HG03575 (cell line): Measurements from ENCODE around the gene IFITM2.
"Not testable (repeated sequence)": the region's sequence is repeated elsewhere in the genome, so short reads cannot be mapped to it uniquely, and the experiment has no call there.

ENCODE experiments used
- ATAC-seq: cut with Tn5 transposase; IDR thresholded peaks from one replicate; pipeline ENCODE4 v1.9.1; 2021; ENCODE audit not compliant: unreplicated experiment, insufficient number of reproducible peaks, low FRiP score; ENCODE audit errors: extremely low read depth

Gene IFITM2

GRCh38 chr11:318405-319120 is 10.9 kb downstream of the IFITM2 start:
- not testable (repeated sequence) for ATAC-seq

DNA sequence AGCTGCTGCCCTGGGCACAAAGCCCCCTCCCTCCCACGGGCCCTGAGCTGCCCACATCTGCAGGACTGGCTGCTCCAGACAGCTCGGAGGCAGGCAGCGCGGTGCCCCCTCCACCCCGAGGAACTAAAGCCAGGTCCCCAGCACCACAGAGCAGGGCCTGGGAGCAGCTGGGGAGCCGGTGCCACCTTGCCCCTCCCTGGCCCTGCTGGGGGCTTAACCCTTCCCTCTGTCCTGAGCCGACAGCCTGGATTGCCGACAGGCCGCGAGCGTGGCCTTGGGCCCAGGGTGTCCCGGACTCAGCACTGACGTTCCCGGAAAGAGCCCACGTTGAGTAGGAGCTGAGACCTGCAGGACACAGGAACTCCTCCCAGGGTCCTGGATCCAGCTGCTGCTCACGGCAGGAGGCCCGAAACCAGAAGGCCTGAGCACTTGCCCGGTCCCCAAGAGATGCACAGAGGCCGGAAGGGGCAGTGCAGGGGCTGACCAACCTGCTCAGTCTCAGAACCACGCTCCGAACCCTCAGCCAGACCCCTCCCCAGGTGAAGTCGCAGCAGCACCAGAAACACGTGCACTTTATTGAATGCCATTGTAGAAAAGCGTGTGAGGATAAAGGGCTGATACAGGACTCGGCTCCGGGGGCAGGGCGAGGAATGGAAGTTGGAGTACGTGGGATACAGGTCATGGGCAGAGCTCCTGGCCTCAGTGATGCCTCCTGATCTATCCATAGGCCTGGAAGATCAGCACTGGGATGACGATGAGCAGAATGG is 11.7 kb downstream of the IFITM2 start:
- ATAC-seq = not testable (repeated sequence)

DNA sequence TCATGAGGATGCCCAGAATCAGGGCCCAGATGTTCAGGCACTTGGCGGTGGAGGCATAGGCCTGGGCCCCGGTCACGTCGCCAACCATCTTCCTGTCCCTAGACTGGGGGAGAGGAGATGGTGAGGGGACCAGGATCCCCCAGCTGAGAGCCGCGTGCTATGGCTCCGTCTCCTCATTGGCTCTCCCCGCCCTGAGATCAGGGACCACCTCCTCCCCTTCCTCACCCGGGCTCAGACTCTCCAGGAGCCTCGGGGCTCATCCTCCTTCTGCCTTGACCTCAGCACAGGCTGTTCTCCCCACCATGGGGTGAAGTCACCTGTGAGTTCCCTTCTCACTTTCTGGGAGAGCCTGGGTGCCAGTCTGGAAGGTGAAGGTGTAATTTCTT is 12.3 kb downstream of the IFITM2 start:
- not testable (repeated sequence) for ATAC-seq

GRCh38 chr11:324156-324555 is 16.5 kb downstream of the IFITM2 start:
- no peak for ATAC-seq

DNA sequence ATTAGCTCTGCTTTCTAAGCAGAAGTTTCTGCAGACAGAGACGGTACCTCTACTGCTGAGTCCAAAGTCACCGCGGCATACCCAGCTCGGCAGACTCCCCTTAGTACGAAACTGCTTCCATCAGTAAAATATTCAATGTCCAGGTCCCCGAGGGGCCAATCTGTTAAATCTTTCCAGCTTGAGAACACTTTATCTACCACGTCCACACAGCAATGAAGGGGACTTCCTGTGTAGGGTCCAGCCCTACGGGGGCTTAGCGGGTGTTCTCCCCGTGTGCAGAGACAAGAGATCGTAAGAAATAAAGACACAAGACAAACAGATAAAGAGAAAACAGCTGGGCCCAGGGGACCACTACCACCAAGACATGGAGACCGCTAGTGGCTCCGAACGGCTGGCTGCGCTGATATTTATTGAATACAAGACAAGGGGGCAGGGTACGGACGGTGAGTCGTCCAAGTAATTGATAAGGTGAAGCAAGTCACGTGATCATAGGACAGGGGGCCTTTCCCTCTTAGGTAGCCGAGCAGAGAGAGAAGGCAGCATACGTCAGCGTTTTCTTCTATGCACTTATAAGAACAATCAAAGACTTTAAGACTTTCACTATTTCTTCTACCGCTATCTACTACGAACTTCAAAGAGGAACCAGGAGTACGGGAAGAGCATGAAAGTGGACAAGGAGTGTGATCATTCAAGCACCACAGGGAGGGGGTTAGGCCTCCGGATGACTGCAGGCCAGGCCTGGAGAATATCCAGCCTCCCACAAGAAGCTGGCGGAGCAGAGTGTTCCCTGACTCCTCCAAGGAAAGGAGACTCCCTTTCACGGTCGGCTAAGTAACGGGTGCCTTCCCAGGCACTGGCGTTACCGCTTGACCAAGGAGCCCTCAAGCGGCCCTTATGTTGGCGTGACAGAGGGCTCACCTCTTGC is 17.2 kb downstream of the IFITM2 start:
- ATAC-seq = not testable (repeated sequence)

DNA sequence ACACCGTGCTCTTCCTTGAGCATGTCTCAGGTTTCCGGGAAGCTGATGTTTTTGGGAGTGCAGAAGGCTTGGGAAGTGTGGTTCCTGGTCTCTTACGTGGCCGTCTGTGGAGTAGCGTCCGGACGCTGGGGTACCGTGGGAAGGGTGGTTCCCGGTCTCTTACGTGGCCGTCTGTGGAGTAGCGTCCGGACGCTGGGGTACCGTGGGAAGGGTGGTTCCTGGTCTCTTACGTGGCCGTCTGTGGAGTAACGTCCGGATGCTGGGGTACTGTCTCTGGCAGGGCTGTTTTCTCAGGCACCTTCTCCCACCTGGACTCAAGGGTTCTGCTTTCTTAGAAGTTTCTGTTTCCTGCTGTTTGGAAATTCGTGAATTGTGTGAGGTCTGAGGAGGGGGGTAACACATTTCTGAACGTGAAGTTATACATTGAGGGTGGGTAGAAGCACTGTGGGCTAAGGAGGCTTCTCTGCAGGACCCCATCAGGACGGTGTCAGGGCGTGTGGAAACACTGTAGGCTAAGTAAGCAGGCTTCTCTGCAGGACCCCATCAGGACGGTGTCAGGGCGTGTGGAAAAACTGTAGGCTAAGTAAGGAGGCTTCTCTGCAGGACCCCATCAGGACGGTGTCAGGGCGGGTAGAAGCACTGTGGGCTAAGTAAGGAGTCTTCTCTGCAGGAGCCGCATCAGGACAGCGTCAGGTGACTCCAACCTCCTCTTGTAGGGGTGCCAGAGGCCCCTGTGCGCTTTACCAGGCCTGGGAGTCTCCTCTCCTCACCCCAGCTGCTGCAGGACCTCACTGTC is 18.4 kb downstream of the IFITM2 start:
- no peak for ATAC-seq

GRCh38 chr11:326592-326841 is 18.9 kb downstream of the IFITM2 start:
- ATAC-seq = no peak

DNA sequence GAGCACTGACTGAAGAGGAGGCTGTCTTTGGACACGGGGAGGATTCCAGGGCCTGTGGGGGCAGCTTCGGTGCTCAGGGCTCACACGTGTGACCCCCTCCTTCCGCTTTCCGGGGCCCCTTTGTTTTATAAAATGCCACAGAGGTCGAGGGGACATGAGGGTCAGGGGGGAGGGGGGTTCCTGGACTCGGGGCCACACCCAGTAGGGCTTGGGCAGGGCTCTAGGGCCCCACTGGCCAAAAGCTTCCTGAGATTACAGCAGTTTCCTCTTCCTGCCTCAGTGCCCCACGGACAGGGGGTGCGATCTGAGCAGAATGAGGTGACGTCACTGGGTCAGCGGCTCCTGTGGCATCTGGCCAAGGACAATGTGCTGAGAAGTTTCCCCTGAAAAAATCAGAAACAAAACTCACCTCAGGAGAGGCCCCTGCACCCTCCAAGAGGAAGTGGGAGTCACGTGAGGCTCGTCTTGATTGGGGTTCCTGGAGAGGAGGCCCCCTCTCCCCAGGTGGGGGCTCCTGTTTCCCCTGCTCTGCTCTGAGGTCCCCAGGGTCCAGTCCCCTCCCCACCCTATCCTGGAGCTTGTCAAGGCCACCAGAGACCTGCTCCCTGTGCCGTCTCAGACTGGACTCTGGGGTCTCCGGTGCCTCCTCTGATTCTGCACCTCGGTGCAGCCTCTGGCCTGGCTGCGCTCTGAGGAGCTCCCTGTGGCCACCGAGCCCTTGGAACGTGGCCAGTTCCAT is 19.4 kb downstream of the IFITM2 start:
- no peak for ATAC-seq

GRCh38 chr11:327581-327923 is 19.9 kb downstream of the IFITM2 start:
- no peak for ATAC-seq

- ATAC-seq = no peak
Observed at GRCh38 chr11:328012-328411, 20.4 kb downstream of the IFITM2 start.

DNA sequence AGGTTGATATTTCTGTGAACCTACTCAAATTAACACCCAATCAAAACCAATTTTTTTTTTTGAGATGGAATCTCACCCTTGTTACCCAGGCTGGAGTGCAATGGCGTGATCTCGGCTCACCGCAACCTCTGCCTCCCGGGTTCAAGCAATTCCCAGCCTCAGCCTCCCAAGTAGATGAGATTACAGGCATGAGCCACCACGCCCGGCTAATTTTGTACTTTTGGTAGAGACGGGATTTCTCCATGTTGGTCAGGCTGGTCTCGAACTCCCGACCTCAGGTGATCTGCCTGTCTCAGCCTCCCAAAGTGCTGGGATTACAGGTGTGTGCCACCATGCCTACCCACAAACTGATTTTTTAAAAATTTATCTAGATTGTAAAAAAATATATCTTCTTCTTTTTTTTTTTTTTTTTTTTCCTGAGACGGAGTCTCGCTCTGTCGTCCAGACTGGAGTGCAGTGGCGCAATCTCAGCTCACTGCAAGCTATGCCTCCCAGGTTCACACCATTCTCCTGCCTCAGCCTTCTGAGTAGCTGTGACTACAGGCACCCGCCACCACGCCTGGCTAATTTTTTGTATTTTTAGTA is 21.0 kb downstream of the IFITM2 start:
- not testable (repeated sequence) for ATAC-seq

GRCh38 chr11:329886-330253 is 22.3 kb downstream of the IFITM2 start:
- ATAC-seq = no peak

DNA sequence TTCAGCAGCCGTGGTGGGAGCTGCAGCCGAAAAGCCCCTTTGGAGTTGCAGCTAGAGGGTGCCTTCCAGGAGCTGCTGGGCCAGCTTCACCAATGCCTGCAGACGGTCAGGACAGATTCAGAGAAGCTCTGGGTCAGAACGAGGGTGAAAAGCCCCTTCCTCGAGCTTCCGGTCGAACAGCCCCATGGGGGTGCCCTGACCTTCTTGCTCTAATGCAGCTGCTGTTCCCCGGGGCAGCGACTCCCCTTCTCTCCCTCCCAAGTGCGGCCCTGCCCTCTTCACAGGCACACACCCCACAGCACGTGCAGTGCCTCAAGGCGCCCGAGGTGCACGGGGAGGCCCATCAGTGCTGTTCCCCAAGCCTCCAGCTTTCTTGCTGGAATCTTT is 22.7 kb downstream of the IFITM2 start:
- ATAC-seq = no peak

GRCh38 chr11:330694-331357 is 23.2 kb downstream of the IFITM2 start:
- ATAC-seq = no peak

DNA sequence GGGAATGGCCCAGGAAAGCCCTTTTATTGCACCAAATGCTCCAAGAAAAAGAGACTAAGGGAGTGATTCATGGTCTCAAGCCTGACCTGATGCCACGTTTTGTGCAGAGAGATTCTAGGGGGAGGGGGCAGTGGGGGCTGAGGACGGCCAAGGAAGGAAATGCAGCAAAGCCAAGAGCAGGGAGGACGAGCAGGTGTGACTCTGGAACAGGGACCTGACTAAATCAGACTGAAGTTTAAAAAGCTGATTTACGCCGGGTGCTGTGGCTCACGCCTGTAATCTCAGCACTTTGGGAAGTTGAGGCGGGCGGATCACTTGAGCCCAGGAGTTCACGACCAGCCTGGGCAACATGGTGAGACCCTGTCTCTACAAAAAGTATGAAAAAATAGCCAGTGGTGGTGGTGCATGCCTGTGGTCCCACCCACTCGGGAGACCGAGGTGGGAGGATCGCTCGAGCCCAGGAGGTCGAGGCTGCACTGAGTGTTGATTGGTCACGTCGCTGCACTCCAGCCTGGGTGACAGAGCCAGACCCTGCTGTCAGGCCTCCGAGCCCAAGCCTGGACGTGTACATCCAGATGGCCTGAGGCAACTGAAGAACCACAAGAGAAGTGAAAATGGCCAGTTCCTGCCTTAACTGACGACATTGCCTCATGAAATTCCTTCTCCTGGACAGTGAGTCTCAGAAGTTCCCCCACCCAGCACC is 23.9 kb downstream of the IFITM2 start:
- no peak for ATAC-seq

- no peak for ATAC-seq
Observed at GRCh38 chr11:332651-333480, 25.2 kb downstream of the IFITM2 start.
